ENCODE measurements around the gene EPAS1. TPM values are rescaled to one million over a fixed set of nuclear protein-coding genes. Genes with fewer than 3 reads are reported as not detected.

The EPAS1 gene
- total RNA-seq, 2 experiments from 2014 or later: 4.2 to 5.4 TPM

DNA sequence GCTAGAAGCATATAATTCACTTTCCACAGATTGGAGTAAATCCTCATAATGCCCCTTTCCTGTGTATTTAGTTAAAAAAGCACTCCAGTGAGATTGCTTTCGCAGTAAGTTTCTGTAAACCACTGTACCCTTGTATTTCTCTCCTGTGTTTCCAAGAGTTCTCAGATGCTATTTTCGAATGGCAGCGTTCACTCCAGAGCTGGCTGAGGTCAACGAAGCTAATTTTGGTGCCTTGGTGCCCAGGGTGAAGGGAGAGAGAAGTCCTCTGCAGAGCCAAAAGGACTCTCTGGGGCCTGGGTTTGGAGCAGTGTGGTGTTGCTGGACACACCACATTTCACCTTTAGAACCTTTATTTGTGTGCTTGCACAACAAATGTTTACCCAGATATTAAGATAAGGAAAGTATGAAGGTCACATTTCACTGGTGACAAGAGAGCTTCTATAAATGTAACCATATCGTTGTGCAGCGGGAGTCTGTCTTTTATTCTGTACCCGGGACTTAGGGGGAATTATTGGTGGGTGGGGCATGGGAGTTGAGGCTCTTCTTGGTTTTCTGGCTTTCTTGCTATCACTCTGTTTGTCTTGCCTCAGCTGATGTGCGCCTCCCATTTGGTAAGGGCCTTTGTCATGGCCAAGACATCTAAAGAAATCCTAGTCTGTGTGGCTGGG lies 9.9 kb downstream of the EPAS1 start:
- ChIA-PET POLR2A (no interaction called here), CTCF (interaction anchor here (1.1 to 1.3 kb wide), 2 partner anchors 12 to 31 kb away, joined by 3 read pairs; no protein-coding TSS in a partner anchor)
- H3K27ac Mint-ChIP-seq: no peak overlapping the region
- no peaks in the 10 kb centered on the region for H3K9me3 ChIP-seq (ENCODE audit: control insufficient read depth in 1 of 2, insufficient read depth in 1 of 2, low read length in 2 of 2)
- no peaks in the 10 kb centered on the region for H3K36me3 Mint-ChIP-seq (ENCODE audit: low read depth)
- ATAC-seq (ENCODE audit: poor library complexity): no peak
- H3K27ac ChIP-seq (ENCODE audit: low read depth in 1 of 2, low read length in 2 of 2): no peak overlapping the region
- peaks cover 27% of the 10 kb centered on the region for H3K4me1 Mint-ChIP-seq (ENCODE audit: low read depth)
- no peaks in the 10 kb centered on the region for H3K9me3 Mint-ChIP-seq
- no peak overlapping the region for H3K4me3 ChIP-seq (ENCODE audit: low read length)
- TF ChIP-seq, protein P1, sequence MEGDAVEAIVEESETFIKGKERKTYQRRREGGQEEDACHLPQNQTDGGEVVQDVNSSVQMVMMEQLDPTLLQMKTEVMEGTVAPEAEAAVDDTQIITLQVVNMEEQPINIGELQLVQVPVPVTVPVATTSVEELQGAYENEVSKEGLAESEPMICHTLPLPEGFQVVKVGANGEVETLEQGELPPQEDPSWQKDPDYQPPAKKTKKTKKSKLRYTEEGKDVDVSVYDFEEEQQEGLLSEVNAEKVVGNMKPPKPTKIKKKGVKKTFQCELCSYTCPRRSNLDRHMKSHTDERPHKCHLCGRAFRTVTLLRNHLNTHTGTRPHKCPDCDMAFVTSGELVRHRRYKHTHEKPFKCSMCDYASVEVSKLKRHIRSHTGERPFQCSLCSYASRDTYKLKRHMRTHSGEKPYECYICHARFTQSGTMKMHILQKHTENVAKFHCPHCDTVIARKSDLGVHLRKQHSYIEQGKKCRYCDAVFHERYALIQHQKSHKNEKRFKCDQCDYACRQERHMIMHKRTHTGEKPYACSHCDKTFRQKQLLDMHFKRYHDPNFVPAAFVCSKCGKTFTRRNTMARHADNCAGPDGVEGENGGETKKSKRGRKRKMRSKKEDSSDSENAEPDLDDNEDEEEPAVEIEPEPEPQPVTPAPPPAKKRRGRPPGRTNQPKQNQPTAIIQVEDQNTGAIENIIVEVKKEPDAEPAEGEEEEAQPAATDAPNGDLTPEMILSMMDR (IDR thresholded peaks at IDR 0.05): no peak
- peaks cover 22% of the 10 kb centered on the region for H3K4me1 ChIP-seq (ENCODE audit: insufficient read depth, low read length)
- peaks cover 19 to 27% of the 10 kb centered on the region in 2 experiments for H3K27me3 ChIP-seq (ENCODE audit: control insufficient read depth in 1 of 2, insufficient read depth in 2 of 2, low read length in 2 of 2)
- no peak for DNase-seq
- no peaks in the 10 kb centered on the region for H3K36me3 ChIP-seq (ENCODE audit: insufficient read depth, low read length)
- peaks cover 45% of the 10 kb centered on the region for H3K27me3 Mint-ChIP-seq
- intact Hi-C loops (cut with DNase I, micrococcal nuclease): no loop called here
- no peak overlapping the region for H3K4me3 Mint-ChIP-seq

DNA sequence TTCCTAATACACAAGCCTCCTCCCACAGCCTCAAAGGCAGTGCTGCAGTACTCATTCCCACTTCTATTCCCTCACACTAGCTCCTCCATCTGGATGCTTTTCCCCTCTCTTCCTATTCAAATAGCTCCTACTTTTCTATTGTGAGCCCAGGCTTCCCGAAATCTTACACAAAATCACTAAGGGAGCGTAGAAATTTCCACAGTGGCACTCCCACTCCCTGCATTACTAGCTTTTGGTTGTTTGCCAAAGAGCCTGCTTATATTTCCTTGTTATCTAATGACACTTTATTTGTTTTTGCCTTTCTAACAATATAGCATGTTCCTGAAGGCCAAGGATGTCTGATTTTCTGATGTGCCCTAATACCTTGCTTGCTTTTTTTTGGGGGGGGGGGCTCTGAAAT lies 10.9 kb downstream of the EPAS1 start:
- peaks cover 17 to 23% of the 10 kb centered on the region in 2 experiments for H3K27me3 ChIP-seq (ENCODE audit: control insufficient read depth in 1 of 2, insufficient read depth in 2 of 2, low read length in 2 of 2)
- intact Hi-C loops (cut with DNase I, micrococcal nuclease): no loop called here
- no peak for ATAC-seq (ENCODE audit: poor library complexity)
- TF ChIP-seq, protein P1 (IDR thresholded peaks at IDR 0.05): no peak
- Mint-ChIP-seq H3K4me1 (ENCODE audit: low read depth) (peaks cover 26% of the 10 kb centered on the region), H3K27me3 (peaks cover 40% of the 10 kb centered on the region), H3K36me3 (ENCODE audit: low read depth) (no peaks in the 10 kb centered on the region), H3K27ac (no peak overlapping the region), H3K9me3 (no peaks in the 10 kb centered on the region), H3K4me3 (no peak overlapping the region)
- no peak overlapping the region for H3K27ac ChIP-seq (ENCODE audit: low read depth in 1 of 2, low read length in 2 of 2)
- ChIA-PET POLR2A (no interaction called here), CTCF (no interaction called here)
- no peaks in the 10 kb centered on the region for H3K9me3 ChIP-seq (ENCODE audit: control insufficient read depth in 1 of 2, insufficient read depth in 1 of 2, low read length in 2 of 2)
- H3K4me1 ChIP-seq (ENCODE audit: insufficient read depth, low read length): peaks cover 22% of the 10 kb centered on the region
- DNase-seq: no peak
- no peaks in the 10 kb centered on the region for H3K36me3 ChIP-seq (ENCODE audit: insufficient read depth, low read length)
- no peak overlapping the region for H3K4me3 ChIP-seq (ENCODE audit: low read length)

DNA sequence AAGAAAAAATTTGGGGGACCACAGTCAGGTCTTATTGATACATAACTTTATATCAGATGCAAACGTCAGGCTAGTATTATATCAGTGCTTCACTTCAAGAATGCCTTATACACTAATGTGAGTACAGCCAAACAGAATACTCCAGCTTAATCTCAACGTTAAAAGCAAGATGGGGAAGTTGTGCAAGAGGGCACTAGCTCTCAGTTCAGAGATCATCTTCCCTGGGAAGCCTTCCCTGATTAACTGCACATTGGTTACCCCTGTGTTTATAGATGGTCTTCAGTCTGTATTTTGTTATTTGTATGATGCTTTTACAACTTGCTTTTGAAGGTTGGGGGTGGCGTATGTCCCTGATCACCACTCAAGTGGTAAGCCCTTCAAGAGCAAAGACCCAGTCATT lies 11.4 kb downstream of the EPAS1 start:
- DNase-seq: no peak
- no peaks in the 10 kb centered on the region for H3K36me3 Mint-ChIP-seq (ENCODE audit: low read depth)
- Histone ChIP-seq H3K27me3 (ENCODE audit: control insufficient read depth in 1 of 2, insufficient read depth in 2 of 2, low read length in 2 of 2) (peaks cover 13 to 23% of the 10 kb centered on the region in 2 experiments), H3K9me3 (ENCODE audit: control insufficient read depth in 1 of 2, insufficient read depth in 1 of 2, low read length in 2 of 2) (no peaks in the 10 kb centered on the region), H3K4me1 (ENCODE audit: insufficient read depth, low read length) (peaks cover 21% of the 10 kb centered on the region), H3K4me3 (ENCODE audit: low read length) (no peak overlapping the region), H3K36me3 (ENCODE audit: insufficient read depth, low read length) (no peaks in the 10 kb centered on the region), H3K27ac (ENCODE audit: low read depth in 1 of 2, low read length in 2 of 2) (no peak overlapping the region)
- CTCF ChIA-PET: no interaction called here
- no peaks in the 10 kb centered on the region for H3K9me3 Mint-ChIP-seq
- POLR2A ChIA-PET: no interaction called here
- H3K27ac Mint-ChIP-seq: no peak overlapping the region
- H3K4me1 Mint-ChIP-seq (ENCODE audit: low read depth): peaks cover 22% of the 10 kb centered on the region
- no peak for ATAC-seq (ENCODE audit: poor library complexity)
- TF ChIP-seq, protein P1 (IDR thresholded peaks at IDR 0.05): no peak
- intact Hi-C loops (cut with DNase I, micrococcal nuclease): no loop called here
- H3K27me3 Mint-ChIP-seq: peaks cover 35% of the 10 kb centered on the region
- no peak overlapping the region for H3K4me3 Mint-ChIP-seq

All from CD4-positive, alpha-beta T cell (primary cell).